Stimulated activated CD4-positive, alpha-beta T cell treated with anti-CD3 and anti-CD28 coated beads, Interleukin-4, amount 100 ng/mL, for 24 hours (primary cell): ENCODE data around the gene ALK.

Experiments
- DNase-seq: peaks from one replicate; pipeline ENCODE4 v3.0.0-alpha.2; 2020

ALK gene

DNA sequence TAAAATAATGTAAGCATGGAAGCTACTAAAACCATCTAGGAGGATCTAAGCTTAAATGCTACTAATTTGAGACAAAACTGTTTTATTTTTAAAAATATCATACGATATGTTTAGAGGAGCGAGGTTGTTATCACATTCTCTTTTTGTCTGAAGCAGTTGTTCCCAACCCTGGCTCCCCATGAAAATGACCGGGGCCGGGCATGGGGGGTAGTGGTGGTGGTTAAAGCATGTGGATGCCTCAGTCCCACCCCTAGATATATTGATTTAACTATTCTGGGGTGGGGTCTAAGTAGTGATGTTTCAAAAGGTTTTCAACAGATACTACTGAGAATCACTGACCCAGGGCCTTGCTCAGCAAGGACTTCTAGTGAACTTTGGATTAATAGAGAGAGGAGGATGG is 359.8 kb downstream of the ALK start:
- DNase-seq = no peak

DNA sequence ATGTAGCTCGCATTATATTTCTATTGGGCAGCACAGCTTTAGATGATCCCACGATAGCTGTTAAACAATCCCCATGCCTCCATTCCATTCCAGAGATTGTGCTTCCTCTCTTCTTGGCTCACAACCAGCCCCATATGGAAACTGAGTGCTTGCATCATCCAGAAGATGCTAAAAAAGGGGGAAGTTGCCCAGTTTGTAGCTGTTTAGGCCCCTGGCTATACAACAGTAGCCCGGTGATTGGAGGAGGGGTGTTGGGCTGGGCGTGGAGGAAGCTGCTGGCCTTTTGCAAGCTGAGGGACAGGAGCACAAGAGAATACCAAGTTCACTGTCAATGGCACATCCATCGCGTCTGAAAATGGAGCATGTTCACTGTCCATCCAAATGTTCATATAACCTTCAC is 360.2 kb downstream of the ALK start:
- DNase-seq = no peak

DNA sequence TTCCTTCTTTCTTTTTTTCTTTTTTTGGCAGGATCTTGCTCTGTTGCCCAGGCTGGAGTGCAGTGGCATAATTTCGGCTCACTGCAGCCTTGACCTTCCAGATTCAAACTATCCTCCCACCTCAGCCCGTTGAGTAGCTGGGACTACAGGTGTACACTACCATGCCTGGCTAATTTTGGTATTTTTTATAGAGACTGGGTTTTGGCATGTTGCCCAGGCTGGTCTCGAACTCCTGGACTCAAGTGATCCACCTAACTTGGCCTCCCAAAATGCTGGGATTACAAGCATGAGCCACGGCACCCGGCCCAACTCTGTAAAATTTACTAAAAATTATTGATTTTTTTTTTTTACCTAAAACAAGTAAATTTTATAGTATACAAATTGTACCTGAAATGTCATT is 360.8 kb downstream of the ALK start:
- no peak for DNase-seq

DNA sequence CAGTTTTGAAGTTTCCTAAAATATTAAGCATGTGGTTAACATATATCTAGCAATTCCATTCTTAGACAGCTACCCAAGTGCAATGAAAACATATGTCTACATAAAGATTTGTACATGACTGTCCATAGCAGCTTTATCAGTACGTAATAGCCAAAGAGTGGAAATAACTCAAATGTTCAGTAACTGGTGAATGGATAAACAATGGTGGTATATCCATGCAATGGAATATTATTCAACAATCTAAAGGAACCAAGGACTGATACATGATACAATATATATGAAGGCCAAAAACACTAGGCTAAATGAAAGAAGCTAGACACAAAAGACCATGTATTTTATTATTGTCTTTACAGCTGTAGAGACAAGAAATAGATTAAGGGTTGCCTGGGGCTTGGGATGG is 361.4 kb downstream of the ALK start:
- DNase-seq = no peak

DNA sequence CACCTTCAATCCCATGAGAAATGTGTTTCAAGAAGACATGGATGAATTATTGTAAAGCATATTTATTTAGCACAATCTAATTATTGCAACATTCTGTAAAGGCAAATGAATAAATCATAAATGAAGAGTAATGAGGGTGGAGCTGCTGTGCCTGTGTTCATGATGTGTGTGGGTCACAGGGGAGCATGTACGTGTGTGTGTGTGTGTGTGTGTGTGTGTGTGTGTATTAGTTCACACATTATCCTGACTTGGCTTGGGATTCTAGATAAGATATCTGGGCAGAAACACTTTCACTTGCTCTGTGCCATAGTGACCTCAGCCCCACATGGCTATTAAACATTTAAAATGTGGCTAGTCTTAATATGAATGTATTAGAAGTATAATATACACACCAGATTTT is 361.8 kb downstream of the ALK start:
- DNase-seq = no peak

DNA sequence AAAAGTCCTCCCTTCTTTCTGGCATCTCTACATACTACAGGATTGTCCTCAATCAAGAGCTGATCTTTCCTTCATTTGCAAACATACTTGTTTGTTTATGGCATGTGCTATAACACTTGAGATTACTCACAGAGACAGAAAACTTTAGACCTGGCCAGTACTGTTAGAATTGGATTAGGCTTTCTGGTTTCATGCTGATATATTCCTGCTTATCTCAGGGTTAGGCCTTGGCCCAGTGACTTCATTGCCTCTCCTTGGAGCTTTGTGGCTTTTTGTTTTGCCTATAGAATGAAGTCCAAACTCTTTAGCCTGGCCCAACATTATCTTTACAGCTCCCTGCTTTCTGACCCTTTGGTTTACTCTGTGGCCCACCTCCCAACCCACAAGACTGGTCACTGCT is 363.3 kb downstream of the ALK start:
- DNase-seq = no peak

DNA sequence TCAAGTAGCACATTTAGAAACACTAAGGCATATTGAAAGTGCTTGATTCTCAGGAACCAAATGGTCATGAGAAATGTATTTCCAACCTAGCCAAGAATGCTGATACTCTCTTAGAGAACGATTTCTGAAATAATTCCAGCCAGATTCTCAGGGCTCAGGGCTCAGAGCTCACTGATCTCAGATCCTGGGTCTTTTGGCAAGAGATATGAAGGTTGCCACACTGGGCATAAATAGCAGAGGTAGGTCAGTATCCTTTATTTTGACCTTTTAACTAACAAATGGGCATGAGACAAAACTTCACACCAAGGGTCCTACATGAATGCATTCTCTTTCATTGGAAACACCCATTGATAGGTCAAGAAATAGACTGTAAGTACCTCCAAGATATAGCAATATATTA is 364.1 kb downstream of the ALK start:
- DNase-seq = no peak

DNA sequence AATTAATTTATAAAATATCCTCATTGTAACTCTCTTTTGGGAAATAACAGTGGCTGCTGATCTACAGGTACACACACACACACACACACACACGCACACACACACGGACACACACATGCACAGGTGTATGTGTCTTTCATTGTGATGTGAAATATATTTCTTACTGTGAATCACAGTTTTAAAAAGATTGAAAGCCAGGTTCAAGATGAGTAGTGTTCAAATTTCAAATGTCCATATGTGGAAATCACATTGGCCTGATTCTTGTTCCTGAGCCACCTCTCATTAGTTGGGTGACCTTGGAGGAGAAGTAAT is 372.4 kb downstream of the ALK start:
- DNase-seq = no peak

DNA sequence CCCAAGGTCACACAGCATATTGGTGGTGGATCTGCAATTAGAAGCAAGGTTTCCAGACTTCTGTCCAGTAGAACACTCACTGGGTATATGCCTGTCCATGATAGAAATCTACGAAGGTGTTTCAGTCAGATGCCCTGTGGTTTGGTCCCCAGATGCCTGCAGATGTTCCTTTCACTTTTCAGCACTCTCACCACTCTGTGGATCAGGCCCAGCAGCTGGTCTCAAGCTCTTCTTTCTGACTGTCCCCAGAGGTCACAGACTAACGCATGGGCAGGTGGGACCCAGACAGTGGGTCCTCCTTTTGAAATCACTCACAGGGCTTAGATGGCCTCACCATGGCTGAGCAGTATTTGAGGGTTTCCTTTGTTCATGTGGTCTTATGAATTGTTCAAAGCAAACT is 376.5 kb downstream of the ALK start:
- no peak for DNase-seq

DNA sequence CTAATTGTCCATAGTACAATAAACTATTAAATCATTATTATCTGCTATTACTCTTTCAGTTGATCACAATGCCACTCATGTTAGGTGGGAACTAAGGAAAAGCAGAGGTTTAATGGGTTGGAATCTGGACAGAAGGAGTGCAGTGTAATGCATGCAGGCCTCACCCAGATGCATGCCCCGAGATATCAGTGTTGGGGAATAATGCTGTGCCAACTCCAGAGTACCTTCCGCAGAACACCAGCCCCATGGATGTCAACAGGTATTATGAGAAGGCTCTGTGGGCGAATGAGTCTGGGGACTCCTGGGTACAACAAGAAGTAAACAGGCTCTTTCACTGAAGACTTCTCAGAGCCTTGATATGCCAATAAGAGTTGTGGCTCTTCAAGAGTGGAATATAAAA is 377.4 kb downstream of the ALK start:
- DNase-seq = no peak

DNA sequence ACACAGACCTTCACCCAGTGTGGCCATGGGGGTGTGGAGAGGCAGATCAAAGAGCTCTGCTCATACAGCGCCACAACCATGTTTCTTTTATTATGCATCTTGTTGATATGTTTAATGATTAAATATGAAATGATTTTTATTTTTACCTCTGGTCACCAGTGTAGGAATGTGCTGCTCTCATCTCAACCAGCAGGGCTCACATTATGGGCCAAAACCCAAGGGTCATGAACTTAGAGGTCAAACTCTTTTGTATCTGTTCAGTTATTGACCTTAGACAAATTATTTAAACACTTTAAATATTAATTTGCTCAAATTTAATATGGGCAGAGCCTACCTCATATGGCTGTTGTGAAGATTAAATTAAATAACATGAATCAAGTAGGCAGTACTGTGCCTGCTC is 386.2 kb downstream of the ALK start:
- no peak for DNase-seq

DNA sequence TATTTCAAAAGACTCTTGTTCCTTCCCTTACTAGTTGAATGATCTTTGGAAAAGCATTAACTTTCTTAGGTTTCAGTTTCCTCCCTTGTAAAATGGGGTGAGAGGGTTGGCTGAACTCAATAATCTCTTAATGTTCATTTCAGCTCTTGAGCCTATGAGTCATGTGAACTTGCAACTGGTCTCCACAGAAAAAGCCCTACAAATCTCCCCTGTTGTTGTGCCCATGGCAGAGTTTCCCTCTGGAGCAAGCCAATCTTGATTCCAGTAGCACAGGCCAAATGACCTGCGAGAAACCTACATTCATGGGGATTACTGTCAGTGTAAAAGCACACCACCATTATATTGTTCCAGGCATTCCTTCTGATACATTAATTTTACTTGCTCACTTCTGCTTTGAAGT is 388.9 kb downstream of the ALK start:
- DNase-seq = no peak

DNA sequence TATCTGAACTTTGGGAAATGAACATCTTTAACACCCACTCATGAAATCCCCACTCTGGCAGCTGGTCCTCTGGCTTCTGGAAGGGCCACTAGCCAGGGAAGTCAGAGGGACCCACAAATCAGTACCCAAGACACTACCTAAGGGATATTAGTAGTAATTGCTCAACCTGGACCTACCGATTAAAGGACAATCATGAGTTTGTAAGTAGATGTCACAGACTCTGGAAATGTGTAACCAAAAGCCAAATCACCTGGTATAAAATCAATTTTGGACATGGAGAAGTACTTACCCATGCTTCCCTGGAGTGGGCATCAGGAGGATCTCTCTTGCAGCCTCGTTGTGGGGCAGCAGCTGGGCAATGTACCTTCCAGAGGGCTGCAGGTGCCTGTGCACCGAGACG is 389.8 kb downstream of the ALK start:
- DNase-seq = no peak

DNA sequence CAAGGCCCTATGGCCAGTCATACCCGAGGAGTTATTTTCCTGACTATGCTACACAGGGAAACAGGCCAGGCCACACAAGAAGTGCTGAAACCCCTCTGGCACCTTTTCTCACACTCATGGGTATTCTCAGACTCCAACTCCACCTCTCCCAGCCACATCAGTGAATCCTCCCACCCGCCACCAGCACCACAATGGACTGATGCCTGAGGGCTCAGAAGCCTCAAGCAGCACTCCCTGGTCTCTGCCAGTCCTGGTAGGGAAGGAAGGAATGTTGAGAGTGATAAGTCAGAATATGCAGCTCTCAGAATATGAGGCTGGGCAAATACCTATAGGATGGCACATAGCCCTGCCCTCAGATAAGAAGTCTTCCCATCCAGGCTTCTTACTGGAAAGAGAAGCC is 391.1 kb downstream of the ALK start:
- no peak for DNase-seq

DNA sequence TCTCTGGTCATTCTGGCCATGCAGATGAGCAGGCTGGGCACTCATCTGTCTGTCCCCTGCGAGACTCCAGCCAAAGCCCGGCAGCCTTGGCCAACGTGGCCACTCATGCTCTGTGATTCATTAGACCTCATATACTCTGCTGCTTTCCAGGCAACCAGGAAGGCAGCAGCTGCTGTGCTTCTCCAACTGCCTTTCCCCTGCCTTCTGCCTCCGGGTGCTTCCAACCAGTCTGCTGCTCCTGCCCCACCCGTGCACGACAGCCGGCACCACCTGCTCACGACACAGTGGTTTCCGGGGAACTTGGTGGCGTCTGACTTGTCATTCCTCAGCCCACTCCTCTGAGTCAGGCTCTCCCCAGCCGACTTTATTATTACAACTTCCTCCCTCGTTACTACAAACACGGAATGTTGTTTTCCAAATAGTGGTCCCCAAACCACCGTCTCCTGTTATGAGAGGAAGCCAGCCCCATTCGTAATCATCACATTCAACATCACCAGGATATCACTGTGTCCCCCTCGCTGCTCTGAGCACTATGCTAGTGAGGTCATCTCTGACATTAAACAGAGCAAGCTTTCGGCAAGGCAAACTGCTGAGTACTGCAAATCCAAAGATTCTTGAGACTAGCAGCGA is 392.4 kb downstream of the ALK start:
- peak; percentile 15 for DNase-seq

DNA sequence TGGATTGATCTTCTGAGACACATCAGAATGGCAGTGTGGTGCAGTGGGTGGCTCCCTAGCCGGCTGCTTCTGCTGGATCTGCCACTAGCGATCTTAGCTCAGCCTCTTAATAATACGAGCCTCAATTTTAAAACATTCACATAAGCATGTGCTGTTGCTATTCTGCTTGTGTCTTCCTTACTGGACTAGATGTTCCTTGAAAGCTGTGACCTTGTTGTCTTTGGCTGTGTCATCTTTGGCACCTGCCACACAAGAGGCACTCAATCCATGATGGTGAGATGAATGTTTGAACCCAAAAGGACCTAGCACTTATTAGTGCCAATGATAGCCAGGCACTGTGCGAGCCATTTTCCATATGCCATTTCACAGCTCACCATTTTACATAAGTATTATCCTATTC is 393.0 kb downstream of the ALK start:
- no peak for DNase-seq

DNA sequence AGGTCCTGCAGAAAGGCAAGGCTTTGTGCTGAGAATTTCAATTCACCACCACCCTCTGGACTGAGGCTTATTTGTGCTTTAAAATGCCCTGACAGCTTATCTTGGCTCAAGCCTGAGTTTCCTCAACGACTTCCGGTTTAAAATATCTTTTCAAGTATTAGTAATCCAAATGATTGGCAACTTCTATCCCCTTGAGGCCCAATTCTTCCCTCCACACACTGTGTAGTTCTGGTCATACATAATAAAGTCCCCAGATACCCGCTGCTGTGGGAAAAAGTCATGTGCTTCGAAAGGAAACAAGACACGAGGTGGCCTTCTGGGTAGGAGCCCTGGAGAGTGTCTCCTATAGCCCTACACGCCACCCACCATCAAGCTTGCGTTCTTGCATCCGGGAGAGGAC is 393.4 kb downstream of the ALK start:
- no peak for DNase-seq

DNA sequence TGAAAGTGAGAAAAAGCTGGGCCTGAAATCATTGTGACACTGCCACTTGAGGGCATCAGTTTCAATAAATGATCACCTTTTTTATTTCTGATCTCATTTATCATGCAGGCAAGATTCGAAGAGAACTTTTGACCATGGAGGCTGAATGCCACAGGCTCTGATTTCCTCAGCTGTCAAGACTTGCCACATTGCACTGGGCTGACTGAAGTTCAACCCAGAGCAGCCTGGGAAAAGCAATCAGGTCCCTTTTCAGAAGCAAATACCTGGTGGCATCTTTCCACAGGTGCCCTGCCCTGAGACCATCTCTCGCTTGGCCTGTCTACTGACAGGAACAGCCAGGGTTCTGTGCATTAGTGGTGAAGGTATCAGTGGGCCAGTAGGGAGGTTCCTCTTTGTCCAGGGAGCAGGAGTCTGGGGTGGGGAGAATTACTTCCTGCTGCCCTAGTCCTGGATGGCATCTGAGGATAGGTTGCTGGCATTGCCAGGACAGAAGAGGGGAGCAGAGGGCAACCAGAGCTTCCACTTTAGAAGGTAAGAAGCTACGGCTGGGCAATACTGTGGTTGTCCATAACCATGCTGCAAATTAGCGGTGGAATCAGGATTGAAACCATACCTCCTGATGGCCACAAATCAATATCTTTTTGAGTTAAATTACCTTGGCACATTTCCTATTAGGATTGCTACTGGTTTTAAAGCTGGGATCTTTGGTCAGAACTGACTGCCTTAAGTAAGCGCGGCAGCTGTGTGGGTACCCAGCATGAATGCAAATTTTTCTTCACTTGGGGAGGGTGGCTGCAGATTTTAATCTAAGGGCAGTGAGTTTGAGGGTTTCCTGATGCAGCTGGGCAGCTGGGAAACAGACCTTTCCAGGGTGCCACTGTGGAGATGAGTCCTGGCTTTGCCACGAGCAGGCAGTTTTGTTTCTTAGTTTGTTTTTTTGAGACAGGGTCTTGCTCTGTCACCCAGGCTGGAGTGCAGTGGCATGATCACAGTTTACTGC is 394.5 kb downstream of the ALK start:
- DNase-seq = no peak

DNA sequence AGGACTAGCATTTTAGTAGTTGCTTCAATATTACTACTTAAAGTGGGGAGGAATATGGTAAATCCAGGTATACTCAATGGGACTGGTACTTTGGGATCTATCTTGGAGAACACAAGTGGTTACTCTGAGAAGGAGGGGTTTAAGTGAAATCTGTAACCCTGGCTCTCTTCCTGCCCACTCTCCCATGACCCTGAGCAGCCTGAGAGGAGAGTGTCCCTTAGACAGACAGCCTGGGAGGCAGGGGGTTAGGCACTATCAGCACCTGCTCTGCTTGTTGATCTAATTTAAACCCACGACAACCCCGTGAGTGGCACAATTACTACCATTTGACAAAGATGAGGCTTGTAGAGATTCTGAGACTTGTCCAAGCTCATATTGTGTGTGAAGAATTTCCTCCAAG is 395.5 kb downstream of the ALK start:
- DNase-seq = no peak

DNA sequence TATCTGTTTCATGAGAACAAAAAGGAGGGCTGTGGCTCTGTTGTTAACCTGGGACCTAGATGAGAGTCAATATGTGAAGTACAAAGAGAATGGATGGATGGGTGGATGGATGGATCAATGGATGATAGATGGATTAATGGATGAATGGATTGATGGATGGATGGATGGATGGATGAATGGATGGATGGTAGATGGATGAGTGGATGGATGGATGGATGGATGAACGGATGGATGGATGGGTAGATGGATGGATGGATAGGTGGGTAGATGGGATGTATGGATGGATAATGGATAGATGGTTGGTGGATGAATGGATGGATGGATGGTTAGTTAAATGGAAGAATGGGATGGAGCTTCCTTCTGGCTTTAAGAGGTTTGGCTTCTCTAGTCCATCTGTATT is 396.7 kb downstream of the ALK start:
- no peak for DNase-seq

DNA sequence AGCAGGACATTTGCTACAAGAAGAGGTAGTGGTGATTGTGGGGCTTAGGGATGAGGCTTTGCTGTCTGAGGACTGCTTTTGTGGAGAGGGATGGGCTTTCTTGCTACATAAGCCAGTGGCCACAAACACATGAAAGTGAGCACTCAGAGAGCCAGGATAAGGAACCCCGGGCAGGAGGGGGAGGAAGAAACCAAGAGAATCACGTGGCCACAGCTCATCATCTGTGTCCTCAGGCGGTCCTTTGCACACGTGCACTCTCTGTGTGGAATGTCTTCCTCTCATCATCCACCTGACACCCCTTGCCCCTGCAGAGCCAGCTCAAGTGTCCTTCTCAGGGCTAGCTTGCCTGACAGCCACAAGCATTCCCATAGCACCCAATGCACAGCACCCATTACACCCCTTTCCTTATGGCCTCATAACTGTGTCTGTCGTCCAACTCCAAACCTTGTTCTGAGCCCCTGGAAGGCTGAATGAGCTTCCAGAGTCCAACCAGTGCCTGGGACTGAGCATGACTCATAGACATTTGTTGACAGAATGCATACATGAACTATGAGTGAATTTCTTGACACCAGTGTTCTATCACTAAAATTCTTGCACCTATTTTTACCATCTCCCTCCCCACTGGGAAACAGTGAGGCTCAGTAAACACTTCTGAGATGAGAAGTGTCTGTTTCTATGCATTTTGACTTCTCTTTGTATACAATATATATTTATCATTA is 398.3 kb downstream of the ALK start:
- no peak for DNase-seq

DNA sequence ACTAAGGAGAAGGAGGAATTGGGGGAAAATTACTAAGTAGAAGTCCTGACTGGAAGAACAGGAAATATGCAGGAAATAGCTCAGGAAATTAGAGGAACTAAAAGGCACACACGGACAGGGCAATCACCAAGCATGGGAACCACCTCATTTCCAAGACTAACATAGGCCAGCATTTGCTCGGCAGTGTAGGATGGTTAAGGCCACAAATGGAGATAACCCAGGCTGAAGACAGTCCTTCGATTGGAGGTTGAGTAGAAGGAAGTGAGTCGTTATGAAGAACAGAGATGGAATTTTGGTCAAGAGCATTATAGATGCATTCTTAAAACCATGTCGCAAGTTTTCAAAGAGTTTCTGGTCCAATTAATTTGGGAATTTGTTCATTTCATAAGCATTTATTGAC is 401.4 kb downstream of the ALK start:
- DNase-seq = no peak

DNA sequence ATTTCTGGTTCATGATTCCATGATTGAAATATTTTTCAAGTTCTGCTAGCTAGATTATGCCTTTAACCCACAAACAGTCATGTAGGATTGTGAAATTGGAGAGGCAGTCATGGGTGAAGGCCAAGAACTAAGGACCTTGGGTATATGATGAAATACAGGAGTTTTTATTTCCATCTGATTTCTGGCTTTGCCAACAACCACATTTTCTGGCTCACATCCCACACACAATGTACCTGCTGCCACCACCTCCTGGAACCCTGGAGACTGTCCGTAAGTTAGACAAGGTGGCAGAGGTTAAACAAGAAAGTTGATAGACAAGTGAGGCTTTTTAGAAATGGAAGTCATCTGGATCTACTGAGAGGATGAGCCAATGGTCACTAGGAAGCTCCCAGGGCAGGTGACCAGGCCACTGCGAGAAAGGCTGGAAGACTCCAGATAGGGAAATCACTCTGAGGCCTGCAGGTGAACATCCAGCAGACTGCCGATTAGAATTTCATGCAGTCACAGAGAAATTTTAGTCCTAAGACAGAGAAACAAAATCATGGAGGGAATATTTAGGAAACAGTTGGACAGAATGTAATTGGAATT is 402.0 kb downstream of the ALK start:
- DNase-seq = no peak
